HuH-7.5 (cell line): ENCODE results near the gene XPO6.
A peak's percentile ranks its signal among the peaks of the same experiment; 100 is the strongest.
"Not testable (repeated sequence)": the region's sequence is repeated elsewhere in the genome, so short reads cannot be mapped to it uniquely, and the experiment has no call there.

ENCODE experiments used
- DNase-seq: peaks from one replicate; pipeline ENCODE4 v3.0.0; 2011; ENCODE audit warnings: low spot score

XPO6 gene

DNA sequence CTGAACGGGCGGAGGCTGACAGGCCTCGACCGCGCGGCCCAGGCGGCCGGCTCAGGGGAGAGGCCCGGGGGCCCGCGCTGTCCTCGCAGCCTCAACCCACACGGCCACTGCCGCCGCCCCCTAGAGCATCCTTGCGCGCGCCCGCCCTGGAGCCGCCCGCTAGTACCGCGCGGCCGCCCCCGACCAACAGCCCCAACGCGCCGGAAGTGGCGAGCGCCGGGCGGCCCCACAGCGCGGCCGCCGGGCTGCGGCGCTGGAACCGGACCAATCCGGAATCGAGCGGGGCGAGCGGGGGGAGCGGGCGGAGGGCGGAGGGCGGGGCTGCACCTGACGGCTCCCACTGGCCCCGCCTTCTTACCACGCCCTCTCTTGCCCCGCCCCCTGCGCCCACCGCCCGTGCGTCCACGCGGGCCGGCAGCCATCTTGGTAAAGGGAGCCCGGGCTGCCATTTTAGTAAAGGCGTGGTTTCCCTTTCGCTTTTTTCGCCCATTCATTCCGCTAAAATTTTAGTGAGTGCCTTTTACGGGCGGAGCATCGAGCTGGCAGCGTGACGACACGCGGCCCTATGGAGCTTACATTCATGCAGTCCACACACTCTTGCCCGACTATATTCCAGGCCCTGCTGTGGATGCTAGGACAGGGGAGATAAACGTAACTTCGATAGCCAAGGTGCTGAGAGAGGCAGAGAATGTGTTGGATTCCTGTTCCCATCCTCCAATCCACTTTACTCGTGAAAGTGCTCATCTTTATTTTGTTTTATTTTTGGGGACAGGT, at the start of gene XPO6:
Gene XPO6 (minus strand): TSS at position 208 of the 774 bp plus-strand sequence. CDS start 597 bp downstream, outside the sequence.
- peak; percentile 71 for DNase-seq

DNA sequence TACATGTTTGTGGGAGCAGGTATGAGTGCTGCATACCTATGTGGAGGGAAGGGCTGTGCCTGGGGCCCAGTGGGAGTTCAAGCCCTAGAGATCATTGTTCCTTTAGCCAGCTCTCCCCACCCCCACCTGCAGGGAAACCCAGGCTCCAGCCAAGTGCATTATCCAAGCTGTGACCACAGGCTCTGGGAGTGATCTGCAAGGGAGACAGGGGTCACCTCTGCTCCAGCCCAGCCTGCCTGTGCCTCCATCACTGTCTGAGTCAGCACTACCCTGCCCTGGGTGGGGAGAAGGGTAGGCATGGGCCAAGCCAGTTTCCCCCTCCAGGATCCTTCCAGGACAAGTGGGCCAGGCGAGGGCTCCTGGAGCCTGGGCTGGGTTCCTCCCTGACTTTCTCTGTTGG, 48.4 kb upstream of the XPO6 start:
- no peak for DNase-seq

- no peak for DNase-seq
These were observed 48.0 kb upstream of the XPO6 start for GRCh38 chr16:28259781-28260150.

DNA sequence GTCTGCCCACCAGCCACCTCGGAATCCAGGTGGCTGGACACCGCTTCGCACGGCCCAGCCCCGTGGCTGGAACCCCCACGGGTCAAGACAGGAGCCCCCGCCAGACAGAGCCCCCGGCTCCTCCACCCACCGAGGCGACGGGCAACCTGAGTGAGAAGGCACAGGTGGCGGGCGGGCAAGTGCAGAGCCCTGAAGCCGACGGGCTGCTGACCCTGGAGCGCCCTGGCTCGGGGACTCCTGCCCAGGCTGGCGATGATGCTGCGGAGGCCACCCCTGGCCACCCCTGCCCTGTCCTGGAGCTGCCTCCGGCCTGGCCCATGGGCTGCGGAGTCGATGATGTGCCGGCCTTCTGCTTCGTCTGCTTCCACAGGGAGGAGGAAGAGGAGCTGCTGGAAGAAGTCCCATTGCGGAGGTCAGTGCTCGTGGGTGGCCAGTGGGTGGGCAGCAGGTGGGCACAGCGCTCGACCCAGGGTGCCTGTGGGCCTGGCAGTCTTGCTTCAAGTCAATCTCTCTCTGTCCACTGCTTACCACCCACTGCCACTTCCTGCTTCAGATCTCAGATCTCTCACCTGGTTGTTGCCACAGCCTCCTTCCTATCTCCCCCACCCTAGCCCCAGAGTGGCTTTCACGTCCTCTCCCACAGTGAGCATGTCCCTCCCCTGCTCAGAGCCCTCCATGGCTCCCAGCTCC, 47.5 kb upstream of the XPO6 start:
- DNase-seq, result no peak

DNA sequence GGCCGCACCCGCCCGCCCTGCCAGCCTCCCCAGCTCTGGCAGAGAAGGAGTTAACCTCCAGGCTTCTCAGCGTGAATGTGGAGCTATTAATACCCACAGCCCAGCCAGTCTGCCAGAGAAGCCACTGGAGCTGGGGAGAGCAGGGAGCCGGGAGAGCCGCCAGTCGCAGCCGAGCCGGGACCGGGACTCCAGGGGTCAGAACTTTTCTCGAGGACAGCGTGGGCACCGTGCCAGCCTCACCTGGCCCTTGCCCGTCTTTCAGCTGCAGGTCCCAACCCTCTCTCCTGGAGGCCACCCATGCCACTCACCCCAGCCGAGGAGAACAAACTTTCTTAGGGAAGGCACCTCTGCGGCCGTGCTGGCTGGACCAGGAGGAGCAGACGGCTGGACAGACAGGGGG, 46.8 kb upstream of the XPO6 start:
- DNase-seq, result no peak

- DNase-seq, result no peak
These were observed 45.5 kb upstream of the XPO6 start for GRCh38 chr16:28257256-28257655.

GRCh38 chr16:28255838-28256237, 44.1 kb upstream of the XPO6 start:
- no peak for DNase-seq

- DNase-seq, result no peak
These were observed 42.4 kb upstream of the XPO6 start for GRCh38 chr16:28254158-28254557.

DNA sequence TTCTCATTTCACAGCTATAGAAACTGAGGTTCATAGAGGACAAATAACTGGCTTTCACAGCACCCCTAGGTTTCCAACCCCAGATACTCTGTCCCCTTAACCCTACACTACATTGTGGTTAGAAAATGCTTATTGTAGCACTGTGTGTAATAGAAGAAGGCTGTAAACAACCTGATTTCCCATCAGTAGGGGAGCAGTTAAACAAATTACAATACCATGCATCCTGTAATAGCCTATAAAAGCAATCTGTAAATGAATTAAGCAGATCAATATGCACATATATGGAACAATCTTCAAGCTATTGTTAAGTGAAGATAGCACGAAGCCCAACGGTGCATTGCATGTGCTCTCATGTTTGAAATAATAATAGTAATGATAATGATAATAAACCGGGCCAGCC, 39.2 kb upstream of the XPO6 start:
- no peak for DNase-seq

DNA sequence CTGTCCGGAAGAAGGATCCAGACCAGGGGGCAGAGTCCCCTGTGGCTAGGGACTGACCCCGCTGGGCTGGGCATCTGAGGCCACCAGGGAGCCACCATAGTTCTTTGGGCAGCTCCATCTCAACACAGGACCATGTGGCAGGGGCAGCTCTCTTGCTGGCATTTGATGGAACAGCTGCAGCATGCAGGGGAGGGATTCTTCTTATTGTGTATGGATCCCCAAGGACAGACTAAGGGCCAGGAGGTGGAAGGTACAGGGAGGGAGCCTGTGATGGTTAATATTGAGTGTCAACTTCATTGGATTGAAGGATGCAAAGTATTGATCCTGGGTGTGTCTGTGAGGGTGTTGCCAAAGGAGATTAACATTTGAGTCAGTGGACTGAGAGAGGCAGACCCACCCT, 37.7 kb upstream of the XPO6 start:
- DNase-seq, result not testable (repeated sequence)

GRCh38 chr16:28241924-28242323, 30.2 kb upstream of the XPO6 start:
- DNase-seq, result no peak

DNA sequence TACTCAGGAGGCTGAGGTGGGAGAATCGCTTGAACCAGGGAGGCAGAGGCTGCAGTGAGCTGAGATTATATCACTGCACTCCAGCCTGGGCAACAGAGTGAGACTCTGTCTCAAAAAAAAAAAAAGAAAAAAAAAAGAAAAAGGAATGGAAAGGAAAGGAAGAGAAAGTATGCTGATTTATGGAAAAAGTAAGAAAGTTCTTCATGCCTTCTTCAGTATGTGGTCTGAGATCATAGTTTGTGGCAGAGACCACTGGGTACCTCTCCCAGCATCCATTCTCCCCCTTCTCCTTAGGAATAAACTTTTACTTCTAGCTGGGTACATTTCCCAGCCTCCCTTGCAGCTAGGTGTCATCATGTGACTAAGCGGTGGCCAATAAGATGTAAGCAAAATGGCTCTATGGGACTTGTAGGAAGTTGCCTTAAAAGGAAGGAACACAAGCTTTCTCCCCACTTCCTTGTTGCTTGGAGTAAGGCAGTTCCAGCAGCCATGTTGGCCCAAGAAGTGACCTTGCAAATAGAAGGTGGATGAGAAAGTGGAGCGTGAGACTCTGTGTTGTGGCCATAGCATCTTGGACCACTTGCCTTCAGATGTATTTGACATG, 26.1 kb upstream of the XPO6 start:
- DNase-seq, result no peak

GRCh38 chr16:28231763-28232162, 20.0 kb upstream of the XPO6 start:
- no peak for DNase-seq

- DNase-seq, result not testable (repeated sequence)
These were observed 12.1 kb upstream of the XPO6 start for GRCh38 chr16:28223909-28224308.

DNA sequence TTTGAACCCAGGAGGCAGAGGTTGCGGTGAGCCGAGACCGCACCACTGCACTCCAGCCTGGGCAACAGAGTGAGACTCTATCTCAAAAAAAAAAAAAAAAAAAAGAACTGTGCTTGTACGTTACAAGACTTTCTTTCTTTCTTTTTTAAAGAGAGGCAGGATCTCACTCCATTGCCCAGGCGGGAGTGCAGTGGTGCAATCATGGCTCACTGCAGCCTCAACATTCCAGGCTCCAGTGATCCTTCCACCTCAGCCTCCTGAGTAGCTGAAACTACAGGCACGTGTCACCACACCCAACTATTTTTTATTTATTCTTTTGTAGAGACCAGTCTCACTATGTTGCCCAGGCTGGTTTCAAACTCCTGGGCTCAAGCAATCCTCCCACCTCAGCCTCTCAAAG, 8.0 kb upstream of the XPO6 start:
- not testable (repeated sequence) for DNase-seq

DNA sequence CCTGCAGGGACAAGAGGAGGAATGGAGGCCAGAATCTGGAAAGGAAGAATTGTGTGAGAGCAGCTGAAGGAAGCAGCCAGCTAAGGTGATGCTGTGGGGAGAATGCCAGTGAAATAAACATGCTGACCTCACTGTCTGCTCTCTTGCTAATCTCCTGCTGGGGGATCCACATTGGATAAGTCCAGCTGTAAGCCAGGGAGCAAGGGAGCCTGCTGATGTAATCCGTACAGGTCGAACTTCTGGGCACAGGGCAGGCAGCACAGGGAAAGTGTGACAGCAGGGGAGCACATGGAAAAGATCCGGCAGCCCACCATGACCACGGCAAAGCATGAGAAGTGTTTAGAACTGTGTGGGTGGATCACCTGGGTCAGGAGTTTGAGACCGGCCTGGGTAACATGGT, 7.5 kb upstream of the XPO6 start:
- DNase-seq, result no peak

DNA sequence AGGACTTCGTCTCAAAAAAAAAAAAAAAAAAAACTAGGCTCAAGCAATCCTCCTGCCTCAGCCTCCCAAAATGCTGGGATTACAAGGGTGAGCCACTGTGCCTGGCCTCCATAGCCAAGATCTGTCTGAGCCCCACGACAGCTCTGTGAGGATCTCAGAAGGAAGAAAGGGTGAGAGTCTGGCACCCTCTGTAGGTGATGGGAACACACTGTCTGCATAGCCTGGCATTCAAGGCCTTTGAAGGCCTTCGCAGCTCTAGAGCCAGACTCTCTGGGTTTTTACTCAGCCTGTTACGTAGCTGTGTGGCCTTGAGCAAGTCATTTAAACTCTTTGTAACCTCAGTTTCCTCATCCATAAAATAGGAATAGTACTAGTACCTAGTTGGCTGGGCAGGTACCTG, 6.3 kb upstream of the XPO6 start:
- DNase-seq, result no peak

DNA sequence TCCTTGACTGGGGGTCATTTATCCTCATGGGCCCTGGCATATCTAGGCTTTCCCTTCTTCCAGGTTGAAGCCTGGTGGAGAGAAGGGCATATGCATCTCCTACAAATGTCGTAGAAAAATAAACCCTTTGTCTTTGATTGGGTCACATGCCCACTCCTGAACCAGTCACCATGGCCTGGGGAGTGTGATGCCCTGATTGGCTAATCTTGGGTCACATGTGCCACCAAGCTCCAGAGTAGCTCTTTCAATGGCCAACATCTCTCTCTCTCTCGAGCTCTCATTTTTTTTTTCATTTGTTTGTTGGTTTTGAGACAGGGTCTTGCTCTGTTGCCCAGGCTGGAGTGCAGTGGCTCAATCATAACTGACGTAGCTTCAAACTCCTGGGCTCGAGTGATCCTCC, 5.6 kb upstream of the XPO6 start:
- DNase-seq, result no peak

- DNase-seq, result no peak
These were observed 1.6 kb upstream of the XPO6 start for GRCh38 chr16:28213396-28213795.

GRCh38 chr16:28212532-28212873, 738 bp upstream of the XPO6 start:
- no peak for DNase-seq

GRCh38 chr16:28210979-28211588, 681 bp downstream of the XPO6 start:
- peak; percentile 60 for DNase-seq

- no peak for DNase-seq
These were observed 1.5 kb downstream of the XPO6 start for GRCh38 chr16:28210264-28210663.

- no peak for DNase-seq
These were observed 2.9 kb downstream of the XPO6 start for GRCh38 chr16:28208824-28209223.
